ENCODE results near the gene NUP93.

The NUP93 gene

DNA sequence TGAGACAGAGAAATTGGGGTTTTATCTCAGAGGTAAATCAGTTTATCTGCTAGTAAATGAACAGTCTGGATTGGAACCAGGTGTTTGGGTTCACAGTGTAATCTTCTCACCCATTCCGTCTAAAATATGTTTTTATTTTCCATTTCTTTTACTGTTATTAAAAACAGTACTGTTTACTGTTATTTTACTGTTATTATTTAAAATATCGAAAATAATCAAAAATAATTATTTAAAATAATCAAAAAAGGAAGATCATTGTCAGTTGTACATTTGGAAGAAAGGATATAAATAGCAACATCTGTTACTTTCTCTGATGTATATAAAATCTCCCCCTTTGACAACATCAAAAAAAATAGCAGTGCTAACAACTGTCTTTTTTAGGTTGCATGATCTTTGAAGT, 11.5 kb downstream of the NUP93 start:
- DNase-seq (ENCODE audit: low read depth in 1 of 2, low spot score in 1 of 2): no peak

DNA sequence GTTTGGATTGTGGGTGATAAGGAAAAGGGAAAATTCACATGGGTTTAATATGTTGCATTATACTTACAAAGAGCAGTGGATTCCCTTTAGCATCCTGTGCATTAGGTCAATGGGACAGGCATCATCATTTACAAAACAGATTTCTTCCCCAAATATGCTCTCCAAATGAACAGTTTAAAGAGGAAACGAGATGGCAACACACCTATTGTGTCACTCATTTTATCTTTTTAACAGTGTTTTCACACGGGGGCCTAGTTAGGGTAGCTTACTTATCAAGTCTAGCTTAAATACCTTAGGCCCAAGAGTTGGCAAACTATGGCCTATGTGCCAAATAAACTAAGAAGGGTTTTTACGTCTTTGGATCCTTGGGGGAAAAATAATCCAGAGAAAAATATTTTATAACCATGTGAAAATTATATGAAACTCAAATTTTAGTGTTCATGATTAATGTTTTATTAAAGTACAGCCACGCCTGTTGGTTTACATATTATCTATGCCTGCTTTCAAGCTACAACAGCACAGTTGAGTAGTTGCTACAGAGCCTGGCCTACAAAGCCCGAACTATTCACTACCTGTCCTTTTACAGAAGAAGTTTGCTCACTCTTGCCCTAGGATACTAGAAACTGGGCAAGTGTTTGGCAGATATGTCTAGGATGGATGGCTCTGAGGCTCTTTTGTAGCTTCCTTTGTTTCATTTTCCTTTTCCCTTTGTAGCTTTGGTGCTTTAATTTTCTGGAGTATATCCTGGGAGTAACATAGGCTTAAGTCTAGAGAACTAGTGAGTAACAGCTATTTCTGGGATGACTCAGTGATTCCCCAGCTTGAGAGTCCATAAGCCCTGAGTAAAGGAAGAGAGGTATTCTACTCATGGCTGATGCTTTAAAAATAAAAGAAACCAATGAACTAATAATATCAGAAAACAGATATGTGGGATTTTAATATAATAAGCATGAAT, 12.4 kb downstream of the NUP93 start:
- no peak for DNase-seq (ENCODE audit: low read depth in 1 of 2, low spot score in 1 of 2)

GRCh38 chr16:56743840-56744239, 13.9 kb downstream of the NUP93 start:
- no peak for DNase-seq (ENCODE audit: low read depth in 1 of 2, low spot score in 1 of 2)

GRCh38 chr16:56744996-56745640, 15.2 kb downstream of the NUP93 start:
- no peak for DNase-seq (ENCODE audit: low read depth in 1 of 2, low spot score in 1 of 2)

DNA sequence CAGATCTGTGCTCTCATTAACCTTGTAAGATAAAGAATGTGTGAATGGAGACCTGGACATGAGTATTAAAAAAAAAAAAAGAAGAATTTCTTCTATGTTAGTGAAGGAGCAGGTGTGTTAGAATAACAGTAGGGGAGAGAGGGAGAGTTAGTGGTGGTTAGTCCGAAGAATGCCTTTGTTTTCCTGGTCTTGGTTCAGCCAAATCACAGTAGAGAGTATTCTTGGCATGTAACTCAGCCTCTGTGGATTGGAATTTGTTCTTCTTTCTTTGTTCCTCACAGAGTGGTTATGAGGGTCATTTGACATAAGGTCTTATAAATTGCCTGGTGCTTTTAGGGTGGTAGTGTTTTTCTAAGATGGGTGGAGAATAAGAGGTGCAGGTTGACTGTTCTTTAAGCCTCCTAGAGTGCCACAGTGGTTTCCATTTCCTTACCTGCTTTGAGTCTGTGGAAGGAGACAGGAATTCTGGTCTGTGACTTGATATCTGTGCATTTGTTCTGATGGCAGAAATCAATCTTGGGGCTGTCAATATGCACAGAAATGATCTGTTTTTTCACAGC, 17.6 kb downstream of the NUP93 start:
- no peak for DNase-seq (ENCODE audit: low read depth in 1 of 2, low spot score in 1 of 2)

GRCh38 chr16:56748191-56748590, 18.3 kb downstream of the NUP93 start:
- no peak for DNase-seq (ENCODE audit: low read depth in 1 of 2, low spot score in 1 of 2)

DNA sequence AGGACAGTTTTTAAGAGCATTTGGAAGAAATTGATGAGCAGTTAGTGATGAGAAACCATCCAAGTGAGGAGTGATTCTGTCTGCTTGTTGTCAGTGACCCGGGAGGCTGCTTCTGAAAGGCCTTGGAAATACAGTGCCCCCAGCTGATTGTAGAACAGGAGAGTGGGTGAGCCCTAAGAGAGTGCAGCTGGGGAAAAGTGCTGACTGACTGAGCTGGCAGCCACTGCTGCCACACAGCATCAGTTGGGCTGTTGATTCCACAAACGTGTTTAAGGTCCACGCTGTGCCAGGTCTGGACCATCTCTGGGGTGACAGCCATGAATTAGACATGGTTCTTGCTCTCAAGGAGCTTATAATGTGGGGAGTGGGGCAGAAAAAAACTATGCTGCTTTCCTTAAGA, 18.9 kb downstream of the NUP93 start:
- no peak for DNase-seq (ENCODE audit: low read depth in 1 of 2, low spot score in 1 of 2)

DNA sequence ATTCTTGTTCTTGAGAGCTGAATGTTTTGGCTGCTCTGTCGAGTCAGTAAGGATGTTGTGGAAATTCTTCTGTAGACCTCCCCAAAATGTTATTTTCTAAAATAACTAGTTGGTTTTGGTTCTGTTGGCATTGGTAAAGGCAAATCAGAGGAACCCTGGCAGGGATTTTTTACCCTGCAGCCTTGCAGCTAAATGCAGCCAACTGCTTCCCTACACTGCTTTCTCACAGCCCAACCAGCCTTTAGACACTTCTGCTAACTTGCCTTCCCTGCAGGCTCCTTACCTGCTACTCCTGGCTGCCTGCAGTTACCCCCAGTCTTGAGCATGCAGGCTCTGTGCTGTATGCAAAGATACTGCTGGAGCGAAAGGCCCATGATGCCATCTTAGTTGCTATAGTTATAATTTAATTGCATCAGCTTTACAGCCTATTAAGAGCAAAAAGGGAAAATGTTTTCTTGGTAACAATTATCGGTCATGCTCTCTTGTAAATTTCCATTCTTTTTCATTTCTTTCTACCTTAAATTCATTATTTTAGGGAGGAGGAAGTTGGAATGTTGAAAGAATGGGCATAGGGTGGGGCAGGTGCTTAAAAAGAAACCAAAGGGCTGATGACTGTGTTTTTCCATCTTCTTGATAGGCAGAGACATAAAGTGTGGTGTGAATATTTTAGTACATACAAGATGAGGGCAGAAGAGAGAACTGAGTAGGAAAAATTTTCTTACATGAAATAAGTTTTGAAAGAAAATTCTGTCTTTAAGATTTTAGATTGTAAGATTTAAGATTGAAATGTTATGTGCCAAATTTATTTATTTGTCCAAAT, 20.0 kb downstream of the NUP93 start:
- DNase-seq (ENCODE audit: low read depth in 1 of 2, low spot score in 1 of 2): no peak

DNA sequence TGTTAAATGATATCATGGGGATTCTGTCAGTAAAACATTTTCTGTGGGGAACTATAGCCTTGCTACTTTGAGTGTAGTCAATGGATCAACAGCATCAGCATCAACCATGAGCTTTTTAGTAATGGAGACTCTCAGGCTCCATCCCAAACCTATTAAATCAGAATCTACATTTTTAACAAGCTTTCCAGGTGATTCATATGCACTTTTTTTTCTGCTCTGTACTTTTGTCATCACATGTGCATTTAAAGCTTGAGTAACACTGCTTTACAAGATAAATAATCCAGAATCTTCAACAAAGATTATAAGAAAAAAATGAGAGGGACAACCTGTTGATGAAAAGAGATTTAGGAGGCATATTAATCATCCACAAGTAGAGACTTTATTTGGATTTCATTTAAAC, 23.5 kb downstream of the NUP93 start:
- no peak for DNase-seq (ENCODE audit: low read depth in 1 of 2, low spot score in 1 of 2)

GRCh38 chr16:56755038-56755437, 25.1 kb downstream of the NUP93 start:
- no peak for DNase-seq (ENCODE audit: low read depth in 1 of 2, low spot score in 1 of 2)

- DNase-seq (ENCODE audit: low read depth in 1 of 2, low spot score in 1 of 2): no peak
Measured at GRCh38 chr16:56758432-56758831, 28.5 kb downstream of the NUP93 start.

DNA sequence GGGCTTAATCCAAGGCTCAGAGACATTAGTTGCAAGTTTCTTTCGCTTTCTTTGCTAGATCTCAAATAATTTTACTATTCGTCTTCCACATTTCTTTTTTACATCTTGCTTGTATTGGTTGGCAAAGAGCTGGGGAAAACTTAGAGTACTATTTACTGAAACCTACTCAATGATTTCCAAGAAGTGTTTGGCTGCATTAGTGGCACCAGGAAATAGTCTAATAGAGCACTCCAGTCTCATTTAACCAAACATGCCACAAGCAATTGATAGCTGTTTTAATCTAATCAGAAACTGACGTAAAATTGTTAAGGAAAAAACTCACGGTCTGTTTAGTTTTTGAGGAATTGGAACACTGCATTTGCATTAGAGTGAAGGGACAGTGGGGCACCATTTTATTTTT, 29.0 kb downstream of the NUP93 start:
- DNase-seq (ENCODE audit: low read depth in 1 of 2, low spot score in 1 of 2): no peak

DNA sequence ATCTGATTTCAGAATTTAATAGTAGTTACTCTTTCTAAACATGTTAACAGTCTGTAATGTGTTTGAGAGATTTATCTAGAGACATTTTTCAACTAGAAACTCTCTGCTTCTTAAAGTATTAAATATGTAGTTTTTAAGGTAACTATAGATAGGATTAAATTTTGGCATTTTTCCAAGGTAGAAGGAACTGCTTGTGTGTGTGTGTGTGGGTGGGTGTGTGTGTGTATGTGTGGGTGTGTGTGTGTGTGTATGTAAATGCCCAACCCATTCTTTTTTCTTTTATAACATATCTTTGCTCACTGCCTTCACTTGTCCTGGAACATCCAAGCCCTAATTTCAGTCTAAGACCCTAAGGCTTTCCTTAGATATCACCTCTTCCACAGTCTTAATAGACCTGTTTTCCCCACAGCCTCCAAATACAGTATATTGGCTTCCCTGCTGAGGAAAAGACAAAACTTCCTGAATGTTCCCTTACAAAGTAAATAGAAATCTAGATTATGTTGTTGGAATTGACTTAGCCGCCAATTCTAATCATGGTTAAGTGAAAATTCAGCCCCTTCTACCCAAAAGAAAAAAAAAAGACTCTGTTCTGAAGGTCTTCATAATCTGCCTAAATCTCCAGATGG, 33.5 kb downstream of the NUP93 start:
- DNase-seq (ENCODE audit: low read depth in 1 of 2, low spot score in 1 of 2): no peak

GRCh38 chr16:56764835-56765234, 34.9 kb downstream of the NUP93 start:
- DNase-seq (ENCODE audit: low read depth in 1 of 2, low spot score in 1 of 2): no peak

DNA sequence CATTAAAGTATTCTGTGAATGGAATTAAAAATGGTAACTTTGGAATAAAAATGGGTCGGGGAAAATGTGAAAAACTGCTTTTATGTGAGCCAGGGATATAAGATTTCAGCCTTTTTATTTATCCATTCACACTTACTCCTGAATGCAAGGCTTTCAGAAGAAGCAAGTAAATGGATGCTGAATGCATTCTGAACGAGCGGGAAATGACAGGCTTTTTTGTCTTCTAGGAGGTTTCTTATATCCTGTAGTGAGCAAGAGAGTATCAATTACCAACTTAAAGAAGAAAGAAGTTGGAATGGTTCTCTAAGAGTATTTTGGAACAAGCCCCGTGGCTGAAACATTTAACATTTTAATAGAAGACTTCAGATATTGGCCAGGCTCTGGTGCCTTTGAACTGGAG, 36.0 kb downstream of the NUP93 start:
- DNase-seq (ENCODE audit: low read depth in 1 of 2, low spot score in 1 of 2): no peak

GRCh38 chr16:56767024-56767423, 37.1 kb downstream of the NUP93 start:
- no peak for DNase-seq (ENCODE audit: low read depth in 1 of 2, low spot score in 1 of 2)

DNA sequence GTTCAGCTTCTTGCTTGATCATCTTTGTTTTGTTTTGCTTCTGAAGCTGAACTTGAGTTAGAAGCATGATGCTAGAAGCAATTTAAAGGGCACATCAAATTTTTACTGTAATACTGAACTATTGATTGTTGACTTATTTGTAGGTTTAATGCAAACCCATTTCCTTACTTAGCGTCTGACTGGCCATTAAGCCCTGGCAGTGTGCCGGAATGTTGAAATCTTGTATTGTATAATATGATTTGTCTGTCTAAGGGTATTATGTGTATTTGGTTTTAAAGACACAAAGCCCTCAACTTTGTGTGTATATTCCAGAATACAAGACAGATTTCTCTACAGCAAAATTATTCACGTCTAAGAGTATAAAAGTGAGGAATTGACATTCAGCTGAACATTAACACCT, 39.7 kb downstream of the NUP93 start:
- DNase-seq (ENCODE audit: low read depth in 1 of 2, low spot score in 1 of 2): no peak

GRCh38 chr16:56771558-56772279, 41.8 kb downstream of the NUP93 start:
- no peak for DNase-seq (ENCODE audit: low read depth in 1 of 2, low spot score in 1 of 2)

- DNase-seq (ENCODE audit: low read depth in 1 of 2, low spot score in 1 of 2): no peak
Measured at GRCh38 chr16:56773532-56773931, 43.6 kb downstream of the NUP93 start.

GRCh38 chr16:56774016-56774680, 44.2 kb downstream of the NUP93 start:
- DNase-seq (ENCODE audit: low read depth in 1 of 2, low spot score in 1 of 2): no peak

Data from stimulated activated CD4-positive, alpha-beta T cell treated with anti-CD3 and anti-CD28 coated beads, Interleukin-15, amount 100 ng/mL, for 1 hour (primary cell).